ENCODE measurements around the gene ESRRG.

DNA sequence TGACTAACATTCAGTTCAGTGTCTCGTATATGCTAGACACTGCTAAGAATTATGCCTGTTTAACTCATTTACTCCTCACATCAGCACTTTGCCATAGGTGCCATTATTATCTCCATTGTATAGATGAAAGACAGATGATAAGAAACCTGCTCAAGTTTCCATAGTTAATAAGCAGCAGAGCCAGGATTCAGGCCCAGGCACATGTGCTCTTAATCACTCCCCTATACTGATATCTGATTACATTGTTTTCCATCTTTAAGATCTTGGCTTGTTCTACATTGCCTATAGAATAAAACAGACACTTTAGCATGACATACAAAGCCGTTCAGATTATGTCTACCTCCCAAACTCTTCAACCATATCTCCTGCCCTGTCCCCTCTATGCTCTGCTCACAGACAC lies 269.5 kb downstream of the ESRRG start:
- TF ChIP-seq, protein P1, sequence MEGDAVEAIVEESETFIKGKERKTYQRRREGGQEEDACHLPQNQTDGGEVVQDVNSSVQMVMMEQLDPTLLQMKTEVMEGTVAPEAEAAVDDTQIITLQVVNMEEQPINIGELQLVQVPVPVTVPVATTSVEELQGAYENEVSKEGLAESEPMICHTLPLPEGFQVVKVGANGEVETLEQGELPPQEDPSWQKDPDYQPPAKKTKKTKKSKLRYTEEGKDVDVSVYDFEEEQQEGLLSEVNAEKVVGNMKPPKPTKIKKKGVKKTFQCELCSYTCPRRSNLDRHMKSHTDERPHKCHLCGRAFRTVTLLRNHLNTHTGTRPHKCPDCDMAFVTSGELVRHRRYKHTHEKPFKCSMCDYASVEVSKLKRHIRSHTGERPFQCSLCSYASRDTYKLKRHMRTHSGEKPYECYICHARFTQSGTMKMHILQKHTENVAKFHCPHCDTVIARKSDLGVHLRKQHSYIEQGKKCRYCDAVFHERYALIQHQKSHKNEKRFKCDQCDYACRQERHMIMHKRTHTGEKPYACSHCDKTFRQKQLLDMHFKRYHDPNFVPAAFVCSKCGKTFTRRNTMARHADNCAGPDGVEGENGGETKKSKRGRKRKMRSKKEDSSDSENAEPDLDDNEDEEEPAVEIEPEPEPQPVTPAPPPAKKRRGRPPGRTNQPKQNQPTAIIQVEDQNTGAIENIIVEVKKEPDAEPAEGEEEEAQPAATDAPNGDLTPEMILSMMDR (IDR thresholded peaks at IDR 0.05): no peak
- no peak for TF ChIP-seq POLR2A (IDR thresholded peaks at IDR 0.05)

Measured in thyroid gland (tissue), 4 donors.